Neural cell (in vitro differentiated cells): ENCODE data around the gene DERL3.

Experiments used
- CTCF ChIP-seq: fragments of 450-650 bp; IDR thresholded peaks from 2 replicates; pipeline ENCODE4 v1.5.1; 2014; ENCODE audit warnings: antibody characterized with exemption, mild to moderate bottlenecking, moderate library complexity; ENCODE audit not compliant: poor library complexity, severe bottlenecking
- EP300 ChIP-seq: fragments of 450-650 bp; conservative IDR thresholded peaks from 2 replicates; pipeline ENCODE4 v1.6.1; 2014; ENCODE audit warnings: antibody characterized with exemption, mild to moderate bottlenecking, moderate library complexity; ENCODE audit not compliant: poor library complexity, severe bottlenecking
- EZH2 ChIP-seq: fragments of 200-600, 300-800 bp; shearing (Covaris generic), sonication (generic); IDR thresholded peaks from 2 replicates; pipeline ENCODE4 v1.6.1; 2014; ENCODE audit warnings: antibody characterized with exemption, low read length, borderline replicate concordance, mild to moderate bottlenecking; ENCODE audit not compliant: insufficient read depth, poor library complexity, severe bottlenecking
- POLR2AphosphoS5 ChIP-seq: IDR thresholded peaks from 2 replicates; pipeline ENCODE4 v1.6.1; 2012
- RAD21 ChIP-seq: fragments of 450-650 bp; conservative IDR thresholded peaks from 2 replicates; pipeline ENCODE4 v1.6.1; 2014; ENCODE audit warnings: antibody characterized with exemption, mild to moderate bottlenecking, moderate library complexity
- REST ChIP-seq: IDR thresholded peaks from 2 replicates; pipeline ENCODE4 v1.6.1; 2012; ENCODE audit warnings: borderline replicate concordance
- SMC3 ChIP-seq: fragments of 450-650 bp; conservative IDR thresholded peaks from 2 replicates; pipeline ENCODE4 v1.6.1; 2014; ENCODE audit warnings: antibody characterized with exemption, mild to moderate bottlenecking, moderate library complexity; ENCODE audit not compliant: poor library complexity

- TF ChIP-seq RAD21, result no peak
- TF ChIP-seq CTCF, result no peak
- no peak for TF ChIP-seq EP300
- TF ChIP-seq REST, result no peak
- TF ChIP-seq POLR2AphosphoS5, result no peak
- TF ChIP-seq SMC3, result no peak
- TF ChIP-seq EZH2, result no peak
Observed at GRCh38 chr22:23833017-23833751, 5.6 kb downstream of the DERL3 start.
